CD14-positive monocyte (primary cell): ENCODE measurements around the gene ARIH2. TPM values are rescaled to one million over a fixed set of nuclear protein-coding genes. Genes with fewer than 3 reads are reported as not detected.

Experiments
- DNase-seq, 3 donors: peaks; one replicate each; pipeline ENCODE4 v3.0.0-alpha.2; 2011 to 2022
- H2AFZ ChIP-seq: 2 replicates; pipeline ENCODE4 v1.6.0; 2012; ENCODE audit warnings: mild to moderate bottlenecking, low read depth, low read length, inconsistent platforms; ENCODE audit not compliant: insufficient read depth, poor library complexity, severe bottlenecking
- H3K27ac ChIP-seq, 2 donors: 1 replicate in 1 of 2; 2 replicates in 1 of 2; pipeline ENCODE4 v1.5.1; 2012 to 2013; ENCODE audit warnings: low read length in 2 of 2, control low read depth in 1 of 2, inconsistent platforms in 1 of 2, low read depth in 1 of 2, mild to moderate bottlenecking in 1 of 2
- H3K27me3 ChIP-seq, 2 donors: one replicate each; pipeline versions ENCODE4 v1.6.0 to v1.6.1; 2011 to 2013; ENCODE audit warnings: low read length in 2 of 2; ENCODE audit not compliant: control insufficient read depth in 2 of 2, insufficient read depth in 2 of 2
- H3K36me3 ChIP-seq, 2 donors: replicated peaks in 1 of 2; 1 replicate in 1 of 2; 2 replicates in 1 of 2; pipeline versions ENCODE4 v1.5.1 to v1.6.1; 2012 to 2013; ENCODE audit warnings: low read length in 2 of 2, control low read depth in 1 of 2, inconsistent platforms in 1 of 2, mild to moderate bottlenecking in 1 of 2; ENCODE audit not compliant: insufficient read depth in 2 of 2, control insufficient read depth in 1 of 2
- H3K4me1 ChIP-seq, 2 donors: 1 replicate in 1 of 2; 2 replicates in 1 of 2; pipeline versions ENCODE4 v1.5.1 to v1.6.1; 2012 to 2013; ENCODE audit warnings: low read length in 2 of 2, control low read depth in 1 of 2, inconsistent platforms in 1 of 2, mild to moderate bottlenecking in 1 of 2, moderate library complexity in 1 of 2; ENCODE audit not compliant: insufficient read depth in 2 of 2, control insufficient read depth in 1 of 2
- H3K4me2 ChIP-seq: replicated peaks from 2 replicates; pipeline ENCODE3; 2012; ENCODE audit warnings: low read length, moderate library complexity, mild to moderate bottlenecking; ENCODE audit not compliant: poor library complexity, severe bottlenecking; ENCODE audit errors: extremely low read depth
- H3K4me3 ChIP-seq, 3 experiments: fragments of 200-600 bp in 1 of 3; sonication (generic) in 1 of 3; replicated peaks in 1 of 3; 1 replicate in 2 of 3; 2 replicates in 1 of 3; pipeline ENCODE4 v1.5.1; 2011 to 2013; ENCODE audit warnings: low read length in 3 of 3, mild to moderate bottlenecking in 3 of 3, control low read depth in 2 of 3, low read depth in 2 of 3, inconsistent platforms in 1 of 3, moderate library complexity in 1 of 3
- H3K79me2 ChIP-seq: 2 replicates; pipeline ENCODE4 v1.6.0; 2012; ENCODE audit warnings: mild to moderate bottlenecking, control low read depth, inconsistent platforms, low read length, moderate library complexity; ENCODE audit not compliant: insufficient read depth
- H3K9ac ChIP-seq: 2 replicates; pipeline ENCODE4 v1.6.0; 2017; ENCODE audit warnings: low read length, mild to moderate bottlenecking; ENCODE audit not compliant: insufficient read depth, poor library complexity, severe bottlenecking
- H3K9me3 ChIP-seq, 2 donors: replicated peaks in 1 of 2; 1 replicate in 1 of 2; 2 replicates in 1 of 2; pipeline versions ENCODE4 v1.5.1 to v1.6.1; 2012 to 2013; ENCODE audit warnings: low read length in 2 of 2, control low read depth in 1 of 2; ENCODE audit not compliant: control insufficient read depth in 1 of 2, insufficient read depth in 1 of 2
- H4K20me1 ChIP-seq: 2 replicates; pipeline ENCODE4 v1.6.0; 2012; ENCODE audit warnings: mild to moderate bottlenecking, low read length, control low read depth, moderate library complexity; ENCODE audit not compliant: insufficient read depth
- H3K27ac Mint-ChIP-seq, 7 donors: one replicate each; pipeline ENCODE4 v1.8.0; 2020; ENCODE audit warnings: mild to moderate bottlenecking in 7 of 7, mixed read lengths in 7 of 7, moderate library complexity in 6 of 7, inconsistent platforms in 2 of 7
- H3K27me3 Mint-ChIP-seq, 3 donors: one replicate each; pipeline ENCODE4 v1.8.0; 2021 to 2022; ENCODE audit warnings: low read depth in 3 of 3, mild to moderate bottlenecking in 3 of 3, mixed read lengths in 3 of 3, moderate library complexity in 3 of 3, inconsistent platforms in 1 of 3
- H3K36me3 Mint-ChIP-seq, 2 donors: one replicate each; pipeline ENCODE4 v1.8.0; 2020; ENCODE audit warnings: mixed read lengths in 2 of 2, inconsistent platforms in 1 of 2, mild to moderate bottlenecking in 1 of 2
- H3K4me1 Mint-ChIP-seq: one replicate; pipeline ENCODE4 v1.8.0; 2020; ENCODE audit warnings: mild to moderate bottlenecking, mixed read lengths
- H3K4me3 Mint-ChIP-seq, 2 donors: one replicate each; pipeline ENCODE4 v1.8.0; 2020; ENCODE audit warnings: mild to moderate bottlenecking in 2 of 2, mixed read lengths in 2 of 2, moderate library complexity in 1 of 2
- H3K9me3 Mint-ChIP-seq, 7 donors: one replicate each; pipeline ENCODE4 v1.8.0; 2020 to 2022; ENCODE audit warnings: mixed read lengths in 7 of 7, mild to moderate bottlenecking in 6 of 7, moderate library complexity in 6 of 7, inconsistent platforms in 2 of 7
- WGBS: methylation state at CpG from one replicate; pipeline ENCODE4 v1.1.5; 2013; ENCODE audit warnings: missing lambda C conversion rate; ENCODE audit not compliant: insufficient coverage; 5-methylcytosine and 5-hydroxymethylcytosine counted together
- intact Hi-C, 2 donors: fragments of 100-400 bp; cut with micrococcal nuclease; formaldehyde crosslinking; loops; one replicate each; pipeline versions ENCODE4 v1.15.0 to v1.15.1; 2023
- polyA plus RNA-seq, 3 donors: library from polyadenylated mRNA; depleted of rRNA in 1 of 3; unstranded in 2 of 3; stranded (reverse) in 1 of 3; fragments of 300-500 nt in 2 of 3; fragments of >200 nt in 1 of 3; fragmentation: Illumina TruSeq in 2 of 3; gene quantifications; 1 replicate in 2 of 3; 2 replicates in 1 of 3; pipeline ENCODE4 v1.2.3, GENCODE V29; 2012 to 2021
- TF ChIP-seq, protein P1 (sequence below): fragments of 200-600 bp; IDR thresholded peaks from one replicate; pipeline ENCODE4 v1.8.0; 2022; ENCODE audit warnings: antibody characterized with exemption, mild to moderate bottlenecking

Gene ARIH2
- polyA plus RNA-seq, 3 donors, result 68.2 to 94.8 (median 72.2) TPM

DNA sequence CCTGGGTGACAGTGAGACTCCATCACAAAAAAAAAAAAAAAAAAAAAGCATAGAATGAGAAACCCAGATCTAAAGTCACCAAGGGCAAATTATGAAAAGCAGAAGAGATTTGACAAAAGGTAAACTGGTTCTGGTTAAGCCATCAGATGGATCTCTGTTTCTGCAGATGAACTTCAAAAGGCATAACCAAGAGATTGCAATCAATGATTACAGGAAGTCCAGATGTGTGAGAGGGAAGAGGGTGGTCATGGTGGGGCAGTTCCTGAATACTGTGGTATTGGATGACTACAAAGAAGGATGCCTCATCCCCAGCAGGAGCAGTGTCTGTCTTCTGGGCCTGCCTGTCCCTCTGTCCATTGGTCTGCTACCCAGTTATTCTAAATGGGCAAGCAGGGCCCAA, 75.2 kb downstream of the ARIH2 start:
- Mint-ChIP-seq H3K27me3 (no peaks in the 10 kb centered on the region), H3K9me3 (no peaks in the 10 kb centered on the region), H3K4me3 (no peak overlapping the region), H3K4me1 (peaks cover 25% of the 10 kb centered on the region), H3K27ac (peak overlapping the region in 1 of 7 donors; percentile 23), H3K36me3 (peaks cover 12 to 32% of the 10 kb centered on the region in 2 donors)
- Histone ChIP-seq H3K36me3 (peaks cover 6 to 26% of the 10 kb centered on the region in 2 donors), H4K20me1 (no peaks in the 10 kb centered on the region), H3K4me3 (no peak overlapping the region), H3K79me2 (peaks cover 23% of the 10 kb centered on the region), H3K4me1 (peaks cover 21 to 26% of the 10 kb centered on the region in 2 donors), H3K4me2 (no peak overlapping the region), H3K9ac (no peak overlapping the region), H3K27ac (no peak overlapping the region), H2AFZ (no peak overlapping the region), H3K9me3 (no peaks in the 10 kb centered on the region), H3K27me3 (no peaks in the 10 kb centered on the region)
- TF ChIP-seq, protein P1, sequence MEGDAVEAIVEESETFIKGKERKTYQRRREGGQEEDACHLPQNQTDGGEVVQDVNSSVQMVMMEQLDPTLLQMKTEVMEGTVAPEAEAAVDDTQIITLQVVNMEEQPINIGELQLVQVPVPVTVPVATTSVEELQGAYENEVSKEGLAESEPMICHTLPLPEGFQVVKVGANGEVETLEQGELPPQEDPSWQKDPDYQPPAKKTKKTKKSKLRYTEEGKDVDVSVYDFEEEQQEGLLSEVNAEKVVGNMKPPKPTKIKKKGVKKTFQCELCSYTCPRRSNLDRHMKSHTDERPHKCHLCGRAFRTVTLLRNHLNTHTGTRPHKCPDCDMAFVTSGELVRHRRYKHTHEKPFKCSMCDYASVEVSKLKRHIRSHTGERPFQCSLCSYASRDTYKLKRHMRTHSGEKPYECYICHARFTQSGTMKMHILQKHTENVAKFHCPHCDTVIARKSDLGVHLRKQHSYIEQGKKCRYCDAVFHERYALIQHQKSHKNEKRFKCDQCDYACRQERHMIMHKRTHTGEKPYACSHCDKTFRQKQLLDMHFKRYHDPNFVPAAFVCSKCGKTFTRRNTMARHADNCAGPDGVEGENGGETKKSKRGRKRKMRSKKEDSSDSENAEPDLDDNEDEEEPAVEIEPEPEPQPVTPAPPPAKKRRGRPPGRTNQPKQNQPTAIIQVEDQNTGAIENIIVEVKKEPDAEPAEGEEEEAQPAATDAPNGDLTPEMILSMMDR, result no peak
- DNase-seq, result no peak
- intact Hi-C loops, result loop anchor here in 1 of 2 donors (10.0 kb wide), 1 partner anchor 161 kb away; no protein-coding TSS in a partner anchor

DNA sequence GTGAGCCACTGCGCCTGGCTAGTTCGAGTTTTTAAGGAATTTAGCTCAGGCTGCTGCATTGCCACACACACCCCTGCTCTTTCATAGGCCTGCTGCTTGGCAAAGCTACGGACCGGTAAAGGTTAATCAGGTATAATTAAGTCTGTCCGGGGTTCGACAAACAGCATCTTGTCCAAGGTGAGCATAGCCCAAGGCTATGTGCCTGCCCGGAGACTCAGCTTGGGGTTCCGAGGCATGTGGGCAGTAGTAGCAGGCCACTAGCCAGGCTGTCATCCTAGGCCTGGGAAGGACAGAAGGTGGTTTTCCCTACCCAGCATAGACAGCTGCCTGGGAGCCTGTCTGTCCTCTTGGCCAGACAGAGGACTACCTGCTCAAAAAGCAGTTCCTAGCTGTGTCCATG, 78.0 kb downstream of the ARIH2 start:
- no peaks in the 10 kb centered on the region for H3K9me3 ChIP-seq
- H3K36me3 ChIP-seq, result peaks cover 6 to 26% of the 10 kb centered on the region in 2 donors
- H3K4me3 Mint-ChIP-seq, result no peak overlapping the region
- H3K4me3 ChIP-seq, result no peak overlapping the region
- H3K27ac ChIP-seq, result no peak overlapping the region
- no peaks in the 10 kb centered on the region for H4K20me1 ChIP-seq
- TF ChIP-seq, protein P1, result no peak
- no peak overlapping the region for H3K9ac ChIP-seq
- no peaks in the 10 kb centered on the region for H3K9me3 Mint-ChIP-seq
- no peak for DNase-seq
- H3K36me3 Mint-ChIP-seq, result peaks cover 14 to 38% of the 10 kb centered on the region in 2 donors
- H3K79me2 ChIP-seq, result peaks cover 8% of the 10 kb centered on the region
- intact Hi-C loops, result loop anchor here in 1 of 2 donors (10.0 kb wide), 1 partner anchor 158 kb away; no protein-coding TSS in a partner anchor
- no peak overlapping the region for H3K27ac Mint-ChIP-seq
- 98% methylated on average over 8 of the region's 8 CpGs for WGBS
- H3K4me1 Mint-ChIP-seq, result peaks cover 7% of the 10 kb centered on the region
- peaks cover 1 to 2% of the 10 kb centered on the region in 2 donors for H3K4me1 ChIP-seq
- H3K27me3 Mint-ChIP-seq, result peaks cover 0 to 1% (median 0%) of the 10 kb centered on the region in 3 donors
- H3K27me3 ChIP-seq, result no peaks in the 10 kb centered on the region
- no peak overlapping the region for H3K4me2 ChIP-seq
- no peak overlapping the region for H2AFZ ChIP-seq
